Measurements from ENCODE around the gene AP2A2. TPM values are rescaled to one million over a fixed set of nuclear protein-coding genes. Genes with fewer than 3 reads are reported as not detected.

The AP2A2 gene
- total RNA-seq, 1 donor from 2014 or later = 69.7 TPM

GRCh38 chr11:931385-931784 lies 5.7 kb downstream of the AP2A2 start:
- Mint-ChIP-seq H3K27me3 (ENCODE audit: low read depth) (no peaks in the 10 kb centered on the region), H3K4me1 (ENCODE audit: low read depth) (peaks cover 54% of the 10 kb centered on the region), H3K9me3 (ENCODE audit: low read depth) (no peaks in the 10 kb centered on the region), H3K27ac (ENCODE audit: unreplicated experiment) (peak overlapping the region; percentile 58), H3K36me3 (ENCODE audit: low read depth) (no peaks in the 10 kb centered on the region), H3K4me3 (ENCODE audit: unreplicated experiment) (no peak overlapping the region)
- DNase-seq (ENCODE audit: low spot score) = no peak
- TF ChIP-seq, protein P1, sequence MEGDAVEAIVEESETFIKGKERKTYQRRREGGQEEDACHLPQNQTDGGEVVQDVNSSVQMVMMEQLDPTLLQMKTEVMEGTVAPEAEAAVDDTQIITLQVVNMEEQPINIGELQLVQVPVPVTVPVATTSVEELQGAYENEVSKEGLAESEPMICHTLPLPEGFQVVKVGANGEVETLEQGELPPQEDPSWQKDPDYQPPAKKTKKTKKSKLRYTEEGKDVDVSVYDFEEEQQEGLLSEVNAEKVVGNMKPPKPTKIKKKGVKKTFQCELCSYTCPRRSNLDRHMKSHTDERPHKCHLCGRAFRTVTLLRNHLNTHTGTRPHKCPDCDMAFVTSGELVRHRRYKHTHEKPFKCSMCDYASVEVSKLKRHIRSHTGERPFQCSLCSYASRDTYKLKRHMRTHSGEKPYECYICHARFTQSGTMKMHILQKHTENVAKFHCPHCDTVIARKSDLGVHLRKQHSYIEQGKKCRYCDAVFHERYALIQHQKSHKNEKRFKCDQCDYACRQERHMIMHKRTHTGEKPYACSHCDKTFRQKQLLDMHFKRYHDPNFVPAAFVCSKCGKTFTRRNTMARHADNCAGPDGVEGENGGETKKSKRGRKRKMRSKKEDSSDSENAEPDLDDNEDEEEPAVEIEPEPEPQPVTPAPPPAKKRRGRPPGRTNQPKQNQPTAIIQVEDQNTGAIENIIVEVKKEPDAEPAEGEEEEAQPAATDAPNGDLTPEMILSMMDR (IDR thresholded peaks at IDR 0.05) = no peak

DNA sequence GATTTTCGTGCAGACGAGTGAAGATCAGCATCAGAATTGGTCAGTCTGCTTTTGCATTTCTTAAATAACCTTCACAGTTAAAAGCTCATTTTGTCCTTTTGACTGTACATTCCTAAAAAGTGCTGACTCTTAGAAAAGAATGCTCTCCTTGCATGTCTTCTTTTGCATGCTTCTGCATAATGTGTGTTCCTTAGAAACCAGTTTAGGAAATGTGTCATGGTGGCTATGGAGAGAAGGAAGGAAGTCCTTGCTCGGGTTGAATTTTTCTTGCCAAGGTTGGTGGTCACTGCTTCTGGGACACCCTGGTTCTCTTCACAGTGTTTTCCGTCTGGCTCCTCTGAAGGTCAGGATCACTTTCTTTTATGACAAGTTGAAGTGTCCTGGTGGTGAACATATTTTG lies 6.8 kb downstream of the AP2A2 start:
- H3K4me3 Mint-ChIP-seq (ENCODE audit: unreplicated experiment) = peak overlapping the region; percentile 5
- H3K9me3 Mint-ChIP-seq (ENCODE audit: low read depth) = no peaks in the 10 kb centered on the region
- H3K27me3 Mint-ChIP-seq (ENCODE audit: low read depth) = no peaks in the 10 kb centered on the region
- H3K36me3 Mint-ChIP-seq (ENCODE audit: low read depth) = no peaks in the 10 kb centered on the region
- no peak for DNase-seq (ENCODE audit: low spot score)
- TF ChIP-seq, protein P1 (IDR thresholded peaks at IDR 0.05) = no peak
- H3K27ac Mint-ChIP-seq (ENCODE audit: unreplicated experiment) = peak overlapping the region; percentile 88
- peaks cover 44% of the 10 kb centered on the region for H3K4me1 Mint-ChIP-seq (ENCODE audit: low read depth)

DNA sequence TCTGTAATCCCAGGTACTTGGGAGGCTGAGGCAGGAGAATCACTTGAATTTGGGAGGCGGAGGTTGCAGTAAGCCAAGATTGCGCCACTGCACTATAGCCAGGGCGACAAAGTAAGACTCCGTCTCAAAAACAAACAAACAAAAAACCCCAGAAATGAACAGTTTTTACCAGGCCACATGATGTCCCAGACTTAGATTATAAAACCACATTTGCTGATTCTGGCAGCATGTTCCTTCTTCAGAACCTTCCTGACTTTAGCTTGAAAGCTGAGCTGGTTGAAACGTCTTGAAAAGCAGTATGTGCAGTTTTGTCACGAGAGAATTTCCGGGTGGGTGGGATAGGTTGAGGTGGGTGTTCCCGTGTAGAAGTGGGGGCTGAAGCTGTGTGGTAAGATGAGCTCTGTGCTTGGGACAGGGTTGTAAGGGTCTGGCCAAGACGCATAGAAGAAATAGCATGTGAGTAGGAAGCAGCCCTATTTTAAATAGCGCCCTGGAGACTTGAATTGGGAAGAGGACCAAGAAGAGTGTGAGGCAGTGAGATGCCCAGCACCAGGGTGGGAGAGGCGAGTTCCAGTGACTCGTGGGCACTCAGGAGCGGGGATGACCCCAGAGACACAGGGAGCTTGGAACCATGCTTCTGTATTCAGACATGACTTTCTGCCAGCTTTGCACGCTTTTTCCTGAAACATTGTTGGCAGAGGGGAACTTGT lies 7.6 kb downstream of the AP2A2 start:
- H3K4me1 Mint-ChIP-seq (ENCODE audit: low read depth) = peaks cover 50% of the 10 kb centered on the region

DNA sequence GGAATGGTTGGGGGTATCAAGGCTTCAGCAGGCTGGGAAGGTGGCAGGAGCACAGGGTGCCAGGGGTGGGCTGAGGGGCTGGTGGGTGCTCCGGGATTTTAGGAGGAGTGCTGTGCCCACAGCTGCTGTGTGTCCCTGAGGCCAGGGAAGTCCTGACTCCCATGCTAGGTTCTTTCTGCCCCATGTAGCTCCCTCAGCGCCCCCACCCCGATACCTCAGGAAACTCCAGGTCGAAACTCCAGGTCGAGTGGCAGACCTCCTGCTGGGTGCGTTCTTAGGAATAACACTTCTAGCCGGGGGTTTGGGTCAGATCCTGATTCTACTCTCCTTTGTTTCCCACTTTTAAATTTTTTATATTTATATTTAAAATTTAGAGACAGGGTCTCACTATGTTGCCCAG lies 8.3 kb downstream of the AP2A2 start:
- TF ChIP-seq, protein P1 (IDR thresholded peaks at IDR 0.05) = no peak
- Mint-ChIP-seq H3K4me1 (ENCODE audit: low read depth) (peaks cover 44% of the 10 kb centered on the region), H3K4me3 (ENCODE audit: unreplicated experiment) (no peak overlapping the region), H3K27me3 (ENCODE audit: low read depth) (no peaks in the 10 kb centered on the region), H3K9me3 (ENCODE audit: low read depth) (no peaks in the 10 kb centered on the region), H3K36me3 (ENCODE audit: low read depth) (no peaks in the 10 kb centered on the region), H3K27ac (ENCODE audit: unreplicated experiment) (peak overlapping the region; percentile 88)
- peak; percentile 54 for DNase-seq (ENCODE audit: low spot score)

More for the DNA sequence above, 7.6 kb downstream of the AP2A2 start:
- no peaks in the 10 kb centered on the region for H3K36me3 Mint-ChIP-seq (ENCODE audit: low read depth)
- no peaks in the 10 kb centered on the region for H3K9me3 Mint-ChIP-seq (ENCODE audit: low read depth)
- TF ChIP-seq, protein P1 (IDR thresholded peaks at IDR 0.05) = no peak
- DNase-seq (ENCODE audit: low spot score) = peak; percentile 41
- no peaks in the 10 kb centered on the region for H3K27me3 Mint-ChIP-seq (ENCODE audit: low read depth)
- no peak overlapping the region for H3K4me3 Mint-ChIP-seq (ENCODE audit: unreplicated experiment)
- peak overlapping the region; percentile 88 for H3K27ac Mint-ChIP-seq (ENCODE audit: unreplicated experiment)

- TF ChIP-seq, protein P1 (IDR thresholded peaks at IDR 0.05) = no peak
- no peak for DNase-seq (ENCODE audit: low spot score)
- Mint-ChIP-seq H3K27me3 (ENCODE audit: low read depth) (no peaks in the 10 kb centered on the region), H3K36me3 (ENCODE audit: low read depth) (no peaks in the 10 kb centered on the region), H3K4me1 (ENCODE audit: low read depth) (peaks cover 43% of the 10 kb centered on the region), H3K4me3 (ENCODE audit: unreplicated experiment) (no peak overlapping the region), H3K27ac (ENCODE audit: unreplicated experiment) (no peak overlapping the region), H3K9me3 (ENCODE audit: low read depth) (no peaks in the 10 kb centered on the region)
Measured at GRCh38 chr11:934527-934926, 8.9 kb downstream of the AP2A2 start.

All from chondrocyte (in vitro differentiated cells).